ENCODE results near the gene MBP. TPM values are rescaled to one million over a fixed set of nuclear protein-coding genes. Genes with fewer than 3 reads are reported as not detected.

Gene MBP
- total and polyA plus RNA-seq, 2 donors (not counting 3 experiments of a cell fraction or from before 2014, with no cell fraction given): 1.7 to 2.3 TPM

GRCh38 chr18:76952747-76953146 lies 179.8 kb downstream of the MBP start:
- BruUV-seq (replicated peaks): no TSS peak
- DNase-seq (ENCODE audit: low read depth, low spot score) (no peak), FAIRE-seq (no peak)
- no peak for TF ChIP-seq CTCF (IDR thresholded peaks at IDR 0.05; ENCODE audit: extremely low read depth in 1 of 2, insufficient read depth in 1 of 2, low read depth in 1 of 2, low read length in 2 of 2)
- Histone ChIP-seq H3K36me3 (ENCODE audit: control insufficient read depth in 2 of 2, extremely low read depth in 1 of 2, insufficient read depth in 2 of 2, low read length in 2 of 2) (peaks cover 2 to 10% of the 10 kb centered on the region in 2 experiments), H3K4me1 (ENCODE audit: control insufficient read depth, extremely low read depth, insufficient read depth, low read length) (peaks cover 7% of the 10 kb centered on the region), H3K9me1 (replicated peaks; ENCODE audit: control insufficient read depth, extremely low read depth, insufficient read depth, low read length) (no peaks in the 10 kb centered on the region), H3K4me2 (ENCODE audit: insufficient read depth, low read length) (no peak overlapping the region), H4K20me1 (replicated peaks; ENCODE audit: control insufficient read depth, extremely low read depth, insufficient read depth, low read length) (no peaks in the 10 kb centered on the region), H3K79me2 (ENCODE audit: control insufficient read depth, insufficient read depth, low read length) (no peaks in the 10 kb centered on the region), H3K27ac (ENCODE audit: insufficient read depth, low read depth, low read length) (no peak overlapping the region), H3K27me3 (ENCODE audit: control insufficient read depth in 2 of 2, insufficient read depth in 2 of 2, low read length in 2 of 2) (no peaks in the 10 kb centered on the region), H3K9ac (replicated peaks; ENCODE audit: extremely low read depth, insufficient read depth, low read length) (no peak overlapping the region), H3K9me3 (replicated peaks; ENCODE audit: control insufficient read depth, insufficient read depth, low read length) (no peaks in the 10 kb centered on the region), H3K4me3 (replicated peaks in 1 of 3; ENCODE audit: insufficient read depth in 1 of 3, low read depth in 1 of 3, low read length in 3 of 3) (no peak overlapping the region), H2AFZ (ENCODE audit: low read depth, low read length) (no peak overlapping the region)
- dilution Hi-C loops (cut with MboI; ENCODE audit: extremely low pct_ligation_motif_present, low sequenced_read_pairs): no loop called here
- CTCF ChIA-PET: interaction anchor here (1.2 to 1.8 kb wide), 4 partner anchors 21 to 149 kb away, joined by 4 to 6 read pairs (median 5); no protein-coding TSS in a partner anchor
- intact Hi-C loops (cut with micrococcal nuclease): loop anchor here (10.0 kb wide), 1 partner anchor 128 kb away; the partner anchor contains the start of gene ZNF236
- POLR2A ChIA-PET: no interaction called here

GRCh38 chr18:76951456-76952247 lies 180.9 kb downstream of the MBP start:
- Histone ChIP-seq H3K36me3 (ENCODE audit: control insufficient read depth in 2 of 2, extremely low read depth in 1 of 2, insufficient read depth in 2 of 2, low read length in 2 of 2) (peaks cover 2 to 6% of the 10 kb centered on the region in 2 experiments), H3K79me2 (ENCODE audit: control insufficient read depth, insufficient read depth, low read length) (no peaks in the 10 kb centered on the region), H3K27me3 (ENCODE audit: control insufficient read depth in 2 of 2, insufficient read depth in 2 of 2, low read length in 2 of 2) (no peaks in the 10 kb centered on the region), H3K27ac (ENCODE audit: insufficient read depth, low read depth, low read length) (no peak overlapping the region), H3K9ac (replicated peaks; ENCODE audit: extremely low read depth, insufficient read depth, low read length) (no peak overlapping the region), H3K4me3 (replicated peaks in 1 of 3; ENCODE audit: insufficient read depth in 1 of 3, low read depth in 1 of 3, low read length in 3 of 3) (no peak overlapping the region), H3K9me3 (replicated peaks; ENCODE audit: control insufficient read depth, insufficient read depth, low read length) (no peaks in the 10 kb centered on the region), H3K9me1 (replicated peaks; ENCODE audit: control insufficient read depth, extremely low read depth, insufficient read depth, low read length) (no peaks in the 10 kb centered on the region), H4K20me1 (replicated peaks; ENCODE audit: control insufficient read depth, extremely low read depth, insufficient read depth, low read length) (no peaks in the 10 kb centered on the region), H3K4me1 (ENCODE audit: control insufficient read depth, extremely low read depth, insufficient read depth, low read length) (peaks cover 7% of the 10 kb centered on the region), H3K4me2 (ENCODE audit: insufficient read depth, low read length) (no peak overlapping the region), H2AFZ (ENCODE audit: low read depth, low read length) (no peak overlapping the region)
- intact Hi-C loops (cut with micrococcal nuclease) (loop anchor here (10.0 kb wide), 1 partner anchor 127 kb away; the partner anchor contains the start of gene ZNF236), dilution Hi-C loops (cut with MboI; ENCODE audit: extremely low pct_ligation_motif_present, low sequenced_read_pairs) (no loop called here)
- TF ChIP-seq POLR2AphosphoS5 (IDR thresholded peaks at IDR 0.05; ENCODE audit: insufficient read depth, low read depth, low read length) (no peak), FOS (IDR thresholded peaks at IDR 0.05; ENCODE audit: borderline replicate concordance, insufficient read depth, low read length) (no peak), JUN (IDR thresholded peaks at IDR 0.05; ENCODE audit: borderline replicate concordance, insufficient read depth, insufficient read length, low read depth) (no peak), EZH2 (IDR thresholded peaks at IDR 0.05; ENCODE audit: borderline replicate concordance, low read depth, low read length, severe bottlenecking) (no peak)
- no TSS peak for BruUV-seq (replicated peaks)
- FAIRE-seq: no peak
- ChIA-PET POLR2A (no interaction called here), CTCF (interaction anchor here (1.8 kb wide), 1 partner anchor 148 kb away, joined by 6 read pairs; no protein-coding TSS in a partner anchor)
- no peak for DNase-seq (ENCODE audit: low read depth, low spot score)

All from endothelial cell of umbilical vein (primary cell).